OCI-LY3 (cell line): Measurements from ENCODE around the gene C1RL.

Experiments used
- H2AFZ ChIP-seq: fragments of 200-600, 300-600 bp; shearing (Covaris generic); 2 replicates; pipeline ENCODE4 v1.6.0; 2014; ENCODE audit warnings: antibody characterized with exemption, low read depth, low read length
- H3K27ac ChIP-seq: fragments of 200-600, 300-600 bp; sonication (generic); 2 replicates; pipeline ENCODE4 v1.5.1; 2014; ENCODE audit warnings: mild to moderate bottlenecking, low read length, moderate library complexity, mixed read lengths
- H3K27me3 ChIP-seq: fragments of 200-600, 300-600 bp; sonication (generic); 2 replicates; pipeline ENCODE4 v1.6.1; 2014; ENCODE audit warnings: low read depth, low read length, mixed read lengths
- H3K36me3 ChIP-seq: fragments of 200-600, 300-600 bp; sonication (generic); replicated peaks from 2 replicates; pipeline ENCODE3; 2014; ENCODE audit warnings: low read depth, low read length, mixed read lengths
- H3K4me1 ChIP-seq: fragments of 300-600, 200-600 bp; sonication (generic); 2 replicates; pipeline ENCODE4 v1.6.1; 2014; ENCODE audit warnings: low read length, mixed read lengths
- H3K4me2 ChIP-seq: fragments of 200-600, 300-600 bp; sonication (generic); 2 replicates; pipeline ENCODE4 v1.6.1; 2014; ENCODE audit warnings: low read length, mixed read lengths
- H3K4me3 ChIP-seq: fragments of 300-600, 200-600 bp; sonication (generic); 2 replicates; pipeline ENCODE4 v1.5.1; 2014; ENCODE audit warnings: antibody characterized with exemption, mild to moderate bottlenecking, low read length, moderate library complexity
- H3K79me2 ChIP-seq: fragments of 300-600, 200-600 bp; shearing (Covaris generic); 2 replicates; pipeline ENCODE4 v1.6.1; 2014; ENCODE audit warnings: mild to moderate bottlenecking, low read length, mixed read lengths
- H3K9ac ChIP-seq: fragments of 300-600, 200-600 bp; shearing (Covaris generic); 2 replicates; pipeline ENCODE4 v1.6.0; 2014; ENCODE audit warnings: mild to moderate bottlenecking, low read length, moderate library complexity
- H3K9me3 ChIP-seq: fragments of 200-600, 300-600 bp; shearing (Covaris generic); 2 replicates; pipeline ENCODE4 v1.6.1; 2014; ENCODE audit warnings: low read length, mixed read lengths; ENCODE audit not compliant: insufficient read depth
- H4K20me1 ChIP-seq: fragments of 200-600, 300-600 bp; sonication (generic); 2 replicates; pipeline ENCODE4 v1.6.1; 2016; ENCODE audit warnings: low read length, mixed read lengths; ENCODE audit not compliant: insufficient read depth
- CTCF ChIP-seq: fragments of 200-600, 300-600 bp; sonication (generic); IDR thresholded peaks from 2 replicates; pipeline ENCODE4 v1.5.1; 2014; ENCODE audit warnings: antibody characterized with exemption, low read length, low read depth
- EZH2phosphoT487 ChIP-seq: fragments of 200-600 bp; shearing (Covaris generic); IDR thresholded peaks from 2 replicates; pipeline ENCODE4 v1.6.1; 2018; ENCODE audit warnings: antibody characterized with exemption, mixed run types, low read depth

Gene C1RL

GRCh38 chr12:7137908-7138307 is 28.9 kb upstream of the C1RL start:
- no peak overlapping the region for H3K4me3 ChIP-seq

DNA sequence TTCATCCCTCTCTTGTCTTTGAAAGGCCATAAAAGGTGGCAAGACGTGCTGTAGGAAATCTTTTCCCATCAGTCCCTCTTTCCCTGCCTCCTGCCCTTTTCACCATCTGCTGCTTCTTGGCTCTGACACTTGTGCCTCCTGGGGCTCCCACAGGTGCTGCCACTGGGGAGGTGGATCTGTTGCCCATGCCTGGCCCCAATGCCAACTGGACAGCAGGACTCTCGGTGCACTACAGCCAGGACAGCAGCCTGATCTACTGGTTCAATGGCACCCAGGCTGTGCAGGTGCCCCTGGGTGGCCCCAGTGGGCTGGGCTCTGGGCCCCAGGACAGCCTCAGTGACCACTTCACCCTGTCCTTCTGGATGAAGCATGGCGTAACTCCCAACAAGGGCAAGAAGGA is 27.7 kb upstream of the C1RL start:
- H3K36me3 ChIP-seq, result no peaks in the 10 kb centered on the region
- no peaks in the 10 kb centered on the region for H4K20me1 ChIP-seq
- H3K79me2 ChIP-seq, result no peaks in the 10 kb centered on the region
- no peak overlapping the region for H3K9ac ChIP-seq
- H3K9me3 ChIP-seq, result no peaks in the 10 kb centered on the region
- TF ChIP-seq EZH2phosphoT487 (no peak), CTCF (no peak)
- H2AFZ ChIP-seq, result no peak overlapping the region
- no peaks in the 10 kb centered on the region for H3K27me3 ChIP-seq
- no peaks in the 10 kb centered on the region for H3K4me1 ChIP-seq
- no peak overlapping the region for H3K27ac ChIP-seq
- H3K4me2 ChIP-seq, result no peak overlapping the region
- no peak overlapping the region for H3K4me3 ChIP-seq

More at GRCh38 chr12:7137908-7138307, 28.9 kb upstream of the C1RL start:
- no peaks in the 10 kb centered on the region for H3K27me3 ChIP-seq
- H3K9me3 ChIP-seq, result no peaks in the 10 kb centered on the region
- H3K27ac ChIP-seq, result no peak overlapping the region
- H2AFZ ChIP-seq, result no peak overlapping the region
- no peak overlapping the region for H3K4me2 ChIP-seq
- no peak overlapping the region for H3K9ac ChIP-seq
- no peaks in the 10 kb centered on the region for H3K79me2 ChIP-seq
- H3K4me1 ChIP-seq, result no peaks in the 10 kb centered on the region
- no peaks in the 10 kb centered on the region for H3K36me3 ChIP-seq
- TF ChIP-seq CTCF (no peak), EZH2phosphoT487 (no peak)
- no peaks in the 10 kb centered on the region for H4K20me1 ChIP-seq

GRCh38 chr12:7136071-7136470 is 27.1 kb upstream of the C1RL start:
- Histone ChIP-seq H3K27ac (no peak overlapping the region), H3K36me3 (no peaks in the 10 kb centered on the region), H4K20me1 (no peaks in the 10 kb centered on the region), H3K4me1 (peaks cover 2% of the 10 kb centered on the region; the same call in 1 of the 2 replicates), H3K79me2 (no peaks in the 10 kb centered on the region), H3K4me2 (no peak overlapping the region), H2AFZ (no peak overlapping the region), H3K9ac (no peak overlapping the region), H3K9me3 (no peaks in the 10 kb centered on the region), H3K4me3 (no peak overlapping the region), H3K27me3 (peaks cover 3% of the 10 kb centered on the region)
- TF ChIP-seq EZH2phosphoT487, result no peak

DNA sequence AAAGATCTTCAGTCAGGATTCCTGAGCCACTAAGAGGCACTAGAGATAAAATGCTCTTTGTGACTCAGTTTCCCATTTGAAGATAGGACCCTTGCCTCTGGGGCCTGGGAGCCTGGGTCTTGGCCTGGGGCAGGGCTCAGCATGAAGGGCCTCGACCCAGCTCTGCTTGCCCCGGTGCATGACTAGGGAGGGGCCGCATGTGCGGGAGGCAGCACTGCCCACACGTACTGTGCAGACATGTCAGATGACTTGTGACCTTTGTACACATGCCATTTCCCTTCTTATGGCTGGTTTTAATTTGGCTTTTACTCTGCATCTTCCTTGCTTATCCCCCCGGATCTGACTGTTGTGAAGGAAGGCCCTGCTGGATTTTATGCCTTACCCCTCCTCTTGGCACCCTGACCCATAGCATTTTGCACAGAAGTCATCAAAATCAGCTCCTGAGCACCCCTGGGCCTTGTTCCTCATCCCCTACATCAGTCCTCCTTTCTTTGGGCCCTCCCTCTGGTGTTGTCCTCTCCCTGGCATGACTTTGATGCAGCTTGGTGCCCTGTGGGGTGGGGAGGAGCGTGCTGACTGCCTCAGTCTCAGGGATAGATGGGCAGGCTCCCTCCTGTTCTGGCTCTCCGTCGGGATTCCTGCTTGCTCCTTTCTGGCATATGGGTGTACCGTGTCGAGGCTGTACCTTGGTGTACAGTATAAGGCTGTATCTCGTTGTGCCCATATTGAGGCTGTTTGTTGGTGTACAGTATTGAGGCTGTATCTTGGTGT is 25.6 kb upstream of the C1RL start:
- TF ChIP-seq CTCF, result no peak
- TF ChIP-seq EZH2phosphoT487, result no peak
- Histone ChIP-seq H3K27me3 (peaks cover 7% of the 10 kb centered on the region), H3K9ac (no peak overlapping the region), H4K20me1 (no peaks in the 10 kb centered on the region), H3K4me1 (peaks cover 6% of the 10 kb centered on the region; the same call in 1 of the 2 replicates), H2AFZ (no peak overlapping the region), H3K79me2 (no peaks in the 10 kb centered on the region), H3K27ac (no peak overlapping the region), H3K4me3 (no peak overlapping the region), H3K36me3 (no peaks in the 10 kb centered on the region), H3K4me2 (no peak overlapping the region), H3K9me3 (no peaks in the 10 kb centered on the region)
